GM15510 (cell line): ENCODE results near the gene DNM1L.

Experiments used
- POLR2A ChIP-seq: IDR thresholded peaks from 3 replicates; pipeline ENCODE4 v1.6.1; 2011; ENCODE audit warnings: borderline replicate concordance; ENCODE audit not compliant: insufficient read length; ENCODE audit errors: extremely low read depth

DNM1L gene

GRCh38 chr12:32726286-32726685 lies 47.2 kb downstream of the DNM1L start:
- TF ChIP-seq POLR2A = no peak

DNA sequence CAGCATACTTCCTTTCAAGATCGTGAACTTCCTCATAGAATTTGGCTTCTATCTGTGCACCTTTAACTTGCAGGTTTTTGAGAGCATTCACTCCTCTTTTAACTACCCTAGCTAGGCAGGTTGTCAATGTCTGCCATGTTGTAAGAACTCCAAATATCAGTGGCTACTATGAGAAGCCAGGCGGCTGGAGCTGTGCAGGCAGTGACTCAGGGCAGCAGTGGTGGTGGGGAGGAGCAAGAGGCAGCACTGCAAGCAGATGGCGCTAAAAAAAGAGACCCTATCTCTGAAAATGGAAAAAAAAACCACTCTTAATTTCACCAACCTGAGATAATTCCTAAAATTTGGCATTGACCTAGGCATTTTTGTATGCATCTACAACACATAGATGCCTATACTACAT lies 48.1 kb downstream of the DNM1L start:
- TF ChIP-seq POLR2A = no peak

DNA sequence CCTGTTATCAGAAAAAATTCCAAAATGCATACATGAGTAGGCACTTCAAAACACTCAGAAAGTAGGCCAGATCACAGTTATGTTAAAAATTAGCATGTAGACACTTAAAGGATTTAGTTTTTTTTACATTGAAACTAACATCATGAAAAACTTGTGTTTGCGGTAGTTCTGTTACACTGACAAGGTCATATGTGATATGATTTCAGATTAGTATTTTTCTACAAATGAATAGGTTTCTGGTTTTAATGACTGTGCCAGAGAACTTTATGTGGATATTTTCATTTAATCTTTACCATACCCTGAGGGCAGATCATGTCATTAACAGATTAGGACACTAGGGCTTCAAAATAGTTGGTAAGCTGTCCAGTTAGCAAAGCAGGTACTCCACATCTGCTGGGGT lies 55.9 kb downstream of the DNM1L start:
- no peak for TF ChIP-seq POLR2A

DNA sequence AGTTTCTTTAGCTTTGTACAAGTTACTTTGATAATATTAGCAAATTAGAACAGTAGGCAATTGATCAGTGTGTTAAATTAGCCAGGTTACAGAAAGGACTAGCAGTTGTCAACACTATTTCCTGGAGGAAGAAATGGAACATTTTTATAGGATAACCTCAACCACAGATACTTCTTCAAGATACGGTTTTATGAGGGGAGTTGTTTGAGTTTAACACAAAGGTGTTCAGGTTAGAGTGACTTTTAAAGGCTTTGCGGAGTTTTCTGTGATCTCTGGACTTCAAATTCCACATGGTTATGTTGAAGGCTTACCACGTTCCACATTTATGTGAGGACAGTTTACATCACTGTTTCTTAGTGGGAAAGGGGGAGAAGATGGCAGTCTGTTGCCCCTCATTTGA lies 57.3 kb downstream of the DNM1L start:
- no peak for TF ChIP-seq POLR2A

DNA sequence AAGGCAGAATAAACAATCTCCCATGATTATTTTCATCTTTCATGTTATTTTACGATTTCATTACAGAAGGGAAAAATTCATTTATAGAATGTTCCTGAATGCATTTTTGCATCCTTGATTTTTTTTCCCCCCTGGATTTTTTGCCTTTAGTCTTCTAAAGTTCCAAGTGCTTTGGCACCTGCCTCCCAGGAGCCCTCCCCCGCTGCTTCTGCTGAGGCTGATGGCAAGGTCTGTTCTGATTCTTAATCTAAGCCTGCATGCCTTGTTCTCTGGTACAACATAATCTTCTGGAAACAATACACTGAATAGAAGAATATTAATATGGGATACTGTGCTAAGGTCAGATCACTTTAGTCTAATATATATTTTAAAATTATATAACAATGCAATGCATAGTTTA lies 58.6 kb downstream of the DNM1L start:
- TF ChIP-seq POLR2A = no peak

- no peak for TF ChIP-seq POLR2A
Measured at GRCh38 chr12:32739279-32739678, 60.2 kb downstream of the DNM1L start.

DNA sequence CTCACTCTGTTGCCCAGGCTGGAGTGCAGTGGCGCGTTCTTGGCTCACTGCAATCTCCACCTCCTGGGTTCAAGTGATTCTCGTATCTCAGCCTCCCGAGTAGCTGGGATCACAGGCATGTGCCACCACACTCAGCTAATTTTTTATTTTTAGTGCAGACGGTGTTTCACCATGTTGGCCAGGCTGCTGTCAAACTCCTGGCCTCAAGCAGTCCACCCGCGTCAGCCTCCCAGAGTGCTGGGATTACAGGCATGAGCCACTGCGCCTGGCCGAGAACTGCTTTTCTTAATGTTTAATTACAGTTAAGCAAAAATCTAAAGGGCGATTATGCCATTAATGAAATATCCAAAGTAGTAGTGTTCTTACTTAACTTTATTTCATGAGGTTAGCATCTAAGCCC lies 63.0 kb downstream of the DNM1L start:
- TF ChIP-seq POLR2A = no peak

DNA sequence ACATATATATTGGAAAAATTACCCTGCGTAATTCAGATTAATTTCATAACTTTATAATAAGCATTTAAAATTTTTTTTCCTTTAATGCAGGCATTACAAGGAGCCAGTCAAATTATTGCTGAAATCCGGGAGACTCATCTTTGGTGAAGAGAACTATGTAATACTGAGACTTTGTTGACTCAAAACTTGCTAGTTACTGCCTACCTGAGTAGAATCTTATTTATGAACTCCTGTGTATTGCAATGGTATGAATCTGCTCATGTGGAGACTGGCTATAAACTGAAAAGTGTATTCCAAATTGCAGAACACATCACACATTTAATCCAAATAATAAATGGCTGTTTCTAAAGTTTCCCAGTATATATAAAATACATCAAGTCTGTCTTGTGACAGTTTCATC lies 64.2 kb downstream of the DNM1L start:
- no peak for TF ChIP-seq POLR2A

- no peak for TF ChIP-seq POLR2A
Measured at GRCh38 chr12:32753605-32754004, 74.5 kb downstream of the DNM1L start.

- TF ChIP-seq POLR2A = no peak
Measured at GRCh38 chr12:32754111-32754510, 75.0 kb downstream of the DNM1L start.

- TF ChIP-seq POLR2A = peak; percentile 36
Measured at GRCh38 chr12:32755051-32755653, 76.1 kb downstream of the DNM1L start.

GRCh38 chr12:32755654-32756475 lies 76.8 kb downstream of the DNM1L start, which contains the start of gene YARS2:
Gene YARS2 (minus strand): TSS chr12:32755897. CDS start chr12:32755874, 23 bp downstream.
- peak; percentile 84 for TF ChIP-seq POLR2A

DNA sequence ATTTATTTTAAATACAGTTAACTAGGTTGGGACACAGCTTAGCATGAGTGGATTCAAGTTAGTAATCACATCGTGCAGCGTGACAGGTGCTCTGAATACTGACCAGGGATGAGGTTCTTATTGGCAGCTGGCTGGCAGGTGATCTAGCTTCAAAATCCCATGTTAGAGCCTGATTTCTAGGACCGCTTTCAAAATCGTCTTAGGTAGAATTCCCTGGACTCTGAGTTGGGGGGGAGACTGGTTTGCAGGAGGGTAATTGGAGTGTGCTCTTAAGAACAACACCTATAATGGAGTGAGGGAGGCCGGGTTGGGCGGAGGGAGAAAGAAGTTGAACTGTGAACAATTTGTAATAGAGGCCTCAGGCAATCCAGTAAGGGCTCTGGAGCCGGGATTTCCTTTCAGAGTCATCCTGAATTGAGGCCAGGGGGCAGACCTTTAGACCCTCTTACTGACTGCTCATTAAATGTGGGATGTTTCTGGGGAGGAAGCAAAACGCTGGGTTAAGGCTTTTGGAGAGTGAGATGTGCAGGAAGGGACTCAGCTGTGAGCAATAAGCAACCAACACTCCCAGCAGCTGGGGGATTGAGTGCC lies 77.5 kb downstream of the DNM1L start:
- no peak for TF ChIP-seq POLR2A

DNA sequence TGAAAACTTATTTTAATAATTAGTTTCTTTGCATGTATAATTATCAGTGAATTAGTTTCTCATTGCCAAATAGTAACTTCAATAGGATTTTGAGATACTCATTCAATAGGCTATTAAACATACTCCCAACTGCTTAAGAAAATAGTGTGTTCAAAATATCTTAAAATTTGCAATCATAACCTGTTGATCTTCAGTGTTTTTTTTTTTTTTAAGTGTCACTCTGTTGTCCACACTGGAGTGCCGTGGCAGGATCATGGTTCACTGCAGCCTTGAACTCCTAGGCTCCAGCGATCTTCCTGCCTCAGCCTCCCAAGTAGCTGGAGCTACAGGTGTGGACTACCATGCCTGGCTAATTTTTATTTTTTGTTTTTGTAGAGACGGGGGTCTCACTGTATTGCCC lies 78.1 kb downstream of the DNM1L start:
- no peak for TF ChIP-seq POLR2A

GRCh38 chr12:32761716-32762115 lies 82.6 kb downstream of the DNM1L start:
- no peak for TF ChIP-seq POLR2A

DNA sequence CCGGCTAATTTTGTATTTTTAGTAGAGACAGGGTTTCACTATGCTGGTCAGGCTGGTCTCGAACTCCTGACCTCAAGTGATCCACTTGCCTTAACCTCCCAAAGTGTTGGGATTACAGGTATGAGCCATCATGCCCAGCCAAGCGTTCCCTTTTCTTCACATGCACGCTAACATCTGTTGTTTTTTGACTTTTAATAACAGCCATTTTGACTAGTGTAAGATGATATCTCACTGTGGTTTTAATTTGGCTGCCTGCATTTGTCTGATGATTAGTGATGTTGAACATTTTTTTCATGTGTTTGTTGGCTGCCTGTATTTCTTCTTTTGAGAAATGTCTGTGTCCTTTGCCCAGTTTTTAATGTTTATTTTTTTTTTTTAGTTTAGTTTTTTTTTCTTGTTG lies 86.8 kb downstream of the DNM1L start:
- TF ChIP-seq POLR2A = no peak
